SK-N-SH treated with all-trans-retinoic acid at 6 μM for 48 hours (cell line): Measurements from ENCODE around the gene TDRD12.

ENCODE experiments used
- ATAC-seq: fragments of 200-7000 bp; cut with Tn5 transposase; 3 replicates; pipeline ENCODE4 v1.9.1; 2020; ENCODE audit warnings: mild to moderate bottlenecking, moderate library complexity
- BACH2 ChIP-seq: fragments of 250-450 bp; sonication (Bioruptor Pico); IDR thresholded peaks from 2 replicates; pipeline ENCODE4 v1.9.0; 2021; ENCODE audit warnings: mild to moderate bottlenecking, borderline replicate concordance
- CREB5 ChIP-seq: fragments of 250-450 bp; sonication (Bioruptor Pico); IDR thresholded peaks from 2 replicates; pipeline ENCODE4 v1.5.1; 2020; ENCODE audit warnings: low read depth, mild to moderate bottlenecking, moderate library complexity
- ESRRG ChIP-seq: fragments of 250-450 bp; sonication (Bioruptor Pico); IDR thresholded peaks from 2 replicates; pipeline ENCODE4 v1.6.1; 2021; ENCODE audit warnings: mild to moderate bottlenecking
- GLIS3 ChIP-seq: fragments of 250-450 bp; sonication (Bioruptor Pico); IDR thresholded peaks from 2 replicates; pipeline ENCODE4 v1.5.0; 2020; ENCODE audit warnings: mild to moderate bottlenecking, moderate library complexity
- ISL1 ChIP-seq: fragments of 250-450 bp; sonication (Bioruptor Pico); IDR thresholded peaks from 2 replicates; pipeline ENCODE4 v2.1.2; 2022; ENCODE audit warnings: mild to moderate bottlenecking, moderate library complexity
- PATZ1 ChIP-seq: fragments of 250-450 bp; sonication (Bioruptor Pico); IDR thresholded peaks from 2 replicates; pipeline ENCODE4 v1.8.0; 2020; ENCODE audit warnings: mild to moderate bottlenecking, moderate library complexity, borderline replicate concordance
- POU6F1 ChIP-seq: fragments of 250-450 bp; sonication (Bioruptor Pico); IDR thresholded peaks from 2 replicates; pipeline ENCODE4 v1.8.0; 2021; ENCODE audit warnings: low read depth, mild to moderate bottlenecking, moderate library complexity, borderline replicate concordance
- SNAI2 ChIP-seq: fragments of 250-450 bp; sonication (Bioruptor Pico); IDR thresholded peaks from 2 replicates; pipeline ENCODE4 v1.5.0; 2020; ENCODE audit warnings: mild to moderate bottlenecking, moderate library complexity
- TCF4 ChIP-seq: fragments of 250-450 bp; sonication (Bioruptor Pico); IDR thresholded peaks from 2 replicates; pipeline ENCODE4 v1.8.0; 2021; ENCODE audit warnings: mild to moderate bottlenecking, moderate library complexity, borderline replicate concordance
- TOX ChIP-seq: fragments of 250-450 bp; sonication (Bioruptor Pico); IDR thresholded peaks from 2 replicates; pipeline ENCODE4 v1.8.0; 2021; ENCODE audit warnings: mild to moderate bottlenecking, moderate library complexity, borderline replicate concordance
- TSHZ2 ChIP-seq: fragments of 250-450 bp; sonication (Bioruptor Pico); IDR thresholded peaks from 2 replicates; pipeline ENCODE4 v1.5.0; 2020; ENCODE audit warnings: mild to moderate bottlenecking, moderate library complexity
- ZC3H10 ChIP-seq: fragments of 250-450 bp; sonication (Bioruptor Pico); IDR thresholded peaks from 2 replicates; pipeline ENCODE4 v1.5.1; 2021; ENCODE audit warnings: mild to moderate bottlenecking, moderate library complexity
- ZFP3 ChIP-seq: fragments of 250-450 bp; sonication (Bioruptor Pico); IDR thresholded peaks from 2 replicates; pipeline ENCODE4 v1.5.0; 2020; ENCODE audit warnings: mild to moderate bottlenecking, moderate library complexity
- ZFP30 ChIP-seq: fragments of 450-650 bp; formaldehyde crosslinking; IDR thresholded peaks from 2 replicates; pipeline ENCODE4 v1.5.0; 2022; ENCODE audit warnings: mild to moderate bottlenecking, moderate library complexity
- ZNF565 ChIP-seq: fragments of 450-650 bp; formaldehyde crosslinking; conservative IDR thresholded peaks from 2 replicates; pipeline ENCODE4 v1.5.0; 2020; ENCODE audit warnings: low read depth, mild to moderate bottlenecking, moderate library complexity
- ZNF70 ChIP-seq: fragments of 450-650 bp; formaldehyde crosslinking; IDR thresholded peaks from 2 replicates; pipeline ENCODE4 v1.5.0; 2020; ENCODE audit warnings: mild to moderate bottlenecking, moderate library complexity

Gene TDRD12

GRCh38 chr19:32828643-32829344 lies 109.2 kb downstream of the TDRD12 start:
- no peak for ATAC-seq
- TF ChIP-seq TSHZ2 = no peak
- TF ChIP-seq ZFP3 (CRISPR knock-in tag) = no peak
- no peak for TF ChIP-seq BACH2 (CRISPR knock-in tag)
- TF ChIP-seq POU6F1 (CRISPR knock-in tag) = no peak

GRCh38 chr19:32829345-32829896 lies 109.9 kb downstream of the TDRD12 start:
- TF ChIP-seq TOX (CRISPR knock-in tag) (no peak), TSHZ2 (no peak), GLIS3 (CRISPR knock-in tag) (no peak), SNAI2 (CRISPR knock-in tag) (no peak), CREB5 (CRISPR knock-in tag) (no peak), PATZ1 (CRISPR knock-in tag) (no peak), ZC3H10 (no peak), ZFP3 (CRISPR knock-in tag) (no peak), ZFP30 (CRISPR knock-in tag) (no peak), ZNF70 (no peak), ZNF565 (CRISPR knock-in tag) (no peak), POU6F1 (CRISPR knock-in tag) (no peak), ESRRG (no peak), TCF4 (no peak), ISL1 (CRISPR knock-in tag) (no peak)
- ATAC-seq = no peak
